ENCODE data around the gene TMEM132A. TPM values are rescaled to one million over a fixed set of nuclear protein-coding genes. Genes with fewer than 3 reads are reported as not detected.

Gene TMEM132A, protein sequence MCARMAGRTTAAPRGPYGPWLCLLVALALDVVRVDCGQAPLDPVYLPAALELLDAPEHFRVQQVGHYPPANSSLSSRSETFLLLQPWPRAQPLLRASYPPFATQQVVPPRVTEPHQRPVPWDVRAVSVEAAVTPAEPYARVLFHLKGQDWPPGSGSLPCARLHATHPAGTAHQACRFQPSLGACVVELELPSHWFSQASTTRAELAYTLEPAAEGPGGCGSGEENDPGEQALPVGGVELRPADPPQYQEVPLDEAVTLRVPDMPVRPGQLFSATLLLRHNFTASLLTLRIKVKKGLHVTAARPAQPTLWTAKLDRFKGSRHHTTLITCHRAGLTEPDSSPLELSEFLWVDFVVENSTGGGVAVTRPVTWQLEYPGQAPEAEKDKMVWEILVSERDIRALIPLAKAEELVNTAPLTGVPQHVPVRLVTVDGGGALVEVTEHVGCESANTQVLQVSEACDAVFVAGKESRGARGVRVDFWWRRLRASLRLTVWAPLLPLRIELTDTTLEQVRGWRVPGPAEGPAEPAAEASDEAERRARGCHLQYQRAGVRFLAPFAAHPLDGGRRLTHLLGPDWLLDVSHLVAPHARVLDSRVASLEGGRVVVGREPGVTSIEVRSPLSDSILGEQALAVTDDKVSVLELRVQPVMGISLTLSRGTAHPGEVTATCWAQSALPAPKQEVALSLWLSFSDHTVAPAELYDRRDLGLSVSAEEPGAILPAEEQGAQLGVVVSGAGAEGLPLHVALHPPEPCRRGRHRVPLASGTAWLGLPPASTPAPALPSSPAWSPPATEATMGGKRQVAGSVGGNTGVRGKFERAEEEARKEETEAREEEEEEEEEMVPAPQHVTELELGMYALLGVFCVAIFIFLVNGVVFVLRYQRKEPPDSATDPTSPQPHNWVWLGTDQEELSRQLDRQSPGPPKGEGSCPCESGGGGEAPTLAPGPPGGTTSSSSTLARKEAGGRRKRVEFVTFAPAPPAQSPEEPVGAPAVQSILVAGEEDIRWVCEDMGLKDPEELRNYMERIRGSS
- total RNA-seq, result under 0.01 TPM

DNA sequence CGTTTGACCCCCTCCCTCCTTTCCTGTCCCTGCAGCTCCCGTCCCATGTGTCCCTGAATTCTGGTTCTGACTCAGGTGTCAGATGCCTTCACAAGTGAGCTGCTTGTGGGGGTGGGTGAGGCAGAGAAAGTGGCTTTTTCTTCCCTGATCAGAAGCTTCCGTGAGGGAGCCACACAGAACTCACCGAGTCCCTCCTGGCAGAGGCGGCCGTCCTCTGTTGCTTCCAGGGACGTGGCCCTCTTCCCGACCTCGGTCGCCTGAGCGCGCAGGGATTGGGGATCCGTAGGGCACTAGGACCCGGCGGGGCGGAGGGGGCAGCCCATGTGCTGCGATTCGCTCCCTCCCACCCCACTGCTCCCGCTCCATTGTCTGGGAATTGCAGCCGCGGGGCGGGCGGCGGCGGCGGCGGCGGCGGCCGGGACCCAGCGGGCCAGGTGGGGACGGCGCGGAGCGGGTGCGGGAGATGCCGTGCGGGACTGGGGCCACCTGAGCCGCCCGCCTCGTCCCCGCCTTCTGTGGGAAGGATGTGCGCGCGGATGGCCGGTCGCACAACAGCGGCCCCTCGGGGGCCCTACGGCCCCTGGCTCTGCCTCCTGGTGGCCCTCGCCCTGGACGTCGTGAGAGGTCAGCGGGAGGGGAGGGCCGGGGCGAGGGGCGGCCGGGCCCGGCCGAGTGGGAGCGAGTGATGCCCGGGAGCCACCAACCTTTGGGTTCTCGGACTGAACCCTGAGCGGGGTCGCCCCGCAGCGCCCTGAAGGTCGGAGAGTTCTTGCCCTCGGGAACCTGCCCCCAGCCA, at the start of gene TMEM132A:
TMEM132A (plus strand) TSS at position 351 of the 796 bp plus-strand sequence; CDS start at position 525, 174 bp downstream.
- DNase-seq (ENCODE audit: low read depth in 2 of 3, low spot score in 2 of 3), result no peak

DNA sequence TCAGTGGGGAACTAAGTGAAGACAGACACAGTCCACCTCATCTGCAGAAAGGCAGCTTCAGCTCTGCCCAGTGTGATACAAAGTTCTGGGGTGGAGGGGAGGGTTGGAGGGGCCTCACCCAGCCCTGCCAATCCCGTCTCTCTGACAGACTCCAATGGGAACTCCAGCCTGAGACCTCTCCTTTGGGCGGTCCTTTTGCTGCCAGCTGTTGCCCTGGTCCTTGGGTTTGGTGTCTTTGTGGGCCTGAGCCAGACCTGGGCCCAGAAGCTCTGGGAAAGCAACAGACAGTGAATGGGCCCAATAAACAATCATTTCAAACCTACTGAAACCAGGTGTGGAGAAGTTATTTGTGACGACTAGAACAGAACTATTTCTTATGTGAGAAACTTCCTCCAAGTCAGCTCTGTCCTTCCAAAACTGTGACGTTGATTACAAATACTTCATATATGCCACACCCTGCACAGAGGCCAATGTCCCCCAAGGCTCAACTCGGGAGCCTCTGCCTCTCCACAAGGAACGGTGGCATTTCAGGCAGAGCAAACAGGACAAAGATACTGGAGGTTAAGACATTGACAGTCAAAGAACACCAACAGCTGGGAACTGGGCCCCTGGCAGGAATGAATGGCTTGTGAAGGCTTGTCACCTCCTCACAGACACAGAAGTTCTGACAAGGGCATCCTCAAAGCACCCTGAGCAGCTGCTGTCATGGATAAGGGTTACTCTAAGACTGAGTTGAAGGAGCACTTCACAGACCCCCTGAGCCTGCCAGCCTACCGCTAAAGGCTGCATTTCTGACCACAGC, 48.7 kb upstream of the TMEM132A start:
- no peak for DNase-seq (ENCODE audit: low read depth in 2 of 3, low spot score in 2 of 3)

DNA sequence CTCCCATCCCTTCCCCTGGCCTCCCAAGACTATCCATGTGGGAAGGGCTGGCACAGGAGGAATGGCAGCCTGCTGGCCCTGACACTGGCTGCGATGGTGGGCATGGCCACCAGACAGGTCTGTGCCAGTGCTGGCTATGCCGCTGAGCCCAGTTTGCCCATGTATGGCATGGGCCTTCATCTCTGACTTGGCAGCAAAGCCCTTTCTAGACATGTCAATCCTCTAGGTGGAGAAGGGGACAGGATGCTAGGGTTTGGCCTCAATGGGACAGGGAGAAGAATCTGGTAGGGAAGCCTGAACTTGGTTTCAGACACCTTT, 48.1 kb upstream of the TMEM132A start:
- DNase-seq (ENCODE audit: low read depth in 2 of 3, low spot score in 2 of 3), result no peak

DNA sequence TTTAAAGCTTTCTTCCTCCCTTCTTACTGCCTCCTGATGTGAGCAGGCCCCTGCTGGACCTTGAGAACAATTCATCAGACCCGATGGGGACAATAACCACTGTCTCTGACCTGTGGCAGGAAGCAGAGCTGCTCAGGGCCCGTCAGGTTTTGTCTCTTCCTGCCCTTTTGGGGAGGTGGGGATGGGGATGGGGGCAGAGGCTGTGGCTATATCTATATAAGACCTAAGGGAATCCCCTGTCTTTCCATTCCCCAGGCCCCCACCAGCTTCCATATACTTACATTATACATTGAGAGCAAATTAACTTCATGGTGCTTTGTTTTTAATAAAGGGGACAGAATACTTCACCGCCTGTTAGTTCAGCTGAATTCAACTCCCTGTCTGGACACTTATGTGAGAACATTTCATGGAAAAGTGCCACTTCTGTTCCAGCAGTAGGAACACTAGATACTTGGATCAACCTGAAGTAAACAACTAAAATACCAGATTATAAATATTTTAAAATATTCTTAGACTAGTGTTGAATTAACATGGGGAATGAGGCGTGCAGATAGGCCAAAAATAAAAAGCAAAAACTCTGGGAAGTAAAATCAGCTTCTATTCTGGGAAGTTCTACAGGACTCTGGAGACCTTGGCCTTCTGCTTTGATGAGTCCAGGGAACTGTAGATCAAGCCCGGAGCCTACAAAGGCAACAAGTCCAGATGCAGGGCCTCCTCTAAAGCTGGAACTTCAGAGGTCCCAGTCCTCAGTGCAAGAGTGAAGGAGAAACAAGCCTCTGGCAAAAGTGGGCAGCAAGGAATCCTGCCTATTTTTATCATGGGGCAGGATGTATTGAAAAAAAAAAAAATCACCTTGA, 45.8 kb upstream of the TMEM132A start:
- DNase-seq (ENCODE audit: low read depth in 2 of 3, low spot score in 2 of 3), result no peak

DNA sequence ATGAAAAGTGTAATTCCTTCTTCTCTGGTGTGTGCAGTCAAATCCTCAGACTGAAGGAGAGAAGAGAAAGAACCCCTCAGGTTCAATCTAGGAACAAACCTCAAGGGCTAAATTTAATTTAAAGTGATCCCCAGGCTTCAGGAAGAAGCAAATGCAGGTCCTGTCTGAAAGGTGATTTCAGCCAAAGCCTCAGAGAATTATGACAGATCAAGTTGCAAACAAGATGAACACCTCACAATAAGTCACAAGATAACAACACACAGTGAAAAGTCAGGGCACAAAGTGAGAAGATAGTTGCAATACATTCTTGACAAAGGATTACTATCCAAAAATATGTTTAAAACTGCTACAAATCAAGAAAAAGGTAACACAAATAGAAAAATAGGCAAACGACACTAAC, 45.2 kb upstream of the TMEM132A start:
- DNase-seq (ENCODE audit: low read depth in 2 of 3, low spot score in 2 of 3), result no peak

DNA sequence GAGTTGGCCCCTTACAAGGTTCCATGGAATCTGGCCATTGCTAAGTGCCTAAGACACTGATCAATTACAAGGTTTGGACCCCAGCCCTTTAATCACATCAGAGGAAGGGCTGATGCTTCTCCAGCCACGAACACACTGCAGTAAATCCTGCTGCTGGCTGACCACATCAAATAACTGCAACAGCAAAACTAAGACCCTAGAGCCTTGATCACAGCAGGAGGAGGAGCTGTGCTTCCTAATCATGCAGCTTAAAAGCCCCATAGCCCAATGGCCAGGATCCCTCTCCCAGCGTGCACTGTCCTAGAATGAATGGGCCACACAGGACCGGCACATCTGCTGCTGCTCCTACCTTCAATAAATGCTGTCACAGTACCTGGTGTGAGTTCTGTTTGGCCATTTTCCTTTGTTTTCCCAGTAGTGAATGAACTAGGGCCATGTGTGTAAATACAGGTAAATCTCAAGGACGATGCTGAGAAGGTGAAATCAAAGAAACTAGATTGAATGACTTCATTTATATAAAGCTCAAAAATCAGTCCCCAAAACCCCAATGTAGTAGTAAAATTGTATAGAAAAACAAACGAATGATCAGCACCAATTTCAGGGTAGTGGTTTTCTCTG, 44.2 kb upstream of the TMEM132A start:
- DNase-seq (ENCODE audit: low read depth in 2 of 3, low spot score in 2 of 3), result no peak

DNA sequence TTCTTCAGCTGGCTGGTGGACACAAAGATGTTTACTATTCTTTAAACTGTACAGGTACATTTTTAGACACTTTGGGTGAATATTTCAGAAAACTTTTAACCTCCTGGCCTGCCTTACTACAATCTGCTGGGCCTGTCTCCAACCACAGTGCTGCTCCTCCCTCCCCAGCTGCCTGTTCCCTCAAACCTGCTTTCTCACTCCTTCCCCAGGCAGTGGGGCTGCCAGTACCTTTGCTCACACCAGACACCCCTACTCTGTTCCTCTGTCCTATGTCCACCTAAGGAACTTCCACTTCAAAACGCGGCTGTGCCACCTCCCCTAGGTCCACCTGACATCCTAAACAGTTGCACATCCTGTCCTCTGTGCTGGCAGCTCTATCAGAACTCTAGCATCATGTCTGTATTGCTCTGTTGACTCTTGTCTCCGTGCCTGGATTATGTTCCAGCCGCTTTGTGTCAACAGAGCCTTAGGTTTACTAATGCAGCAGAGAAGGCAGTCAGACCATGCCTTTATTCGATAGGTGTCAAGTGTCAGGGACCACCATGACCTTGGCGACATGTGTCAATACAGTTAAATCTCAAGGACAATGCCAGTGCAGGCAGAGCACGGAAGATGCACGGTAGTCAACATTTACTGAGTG, 43.5 kb upstream of the TMEM132A start:
- no peak for DNase-seq (ENCODE audit: low read depth in 2 of 3, low spot score in 2 of 3)

DNA sequence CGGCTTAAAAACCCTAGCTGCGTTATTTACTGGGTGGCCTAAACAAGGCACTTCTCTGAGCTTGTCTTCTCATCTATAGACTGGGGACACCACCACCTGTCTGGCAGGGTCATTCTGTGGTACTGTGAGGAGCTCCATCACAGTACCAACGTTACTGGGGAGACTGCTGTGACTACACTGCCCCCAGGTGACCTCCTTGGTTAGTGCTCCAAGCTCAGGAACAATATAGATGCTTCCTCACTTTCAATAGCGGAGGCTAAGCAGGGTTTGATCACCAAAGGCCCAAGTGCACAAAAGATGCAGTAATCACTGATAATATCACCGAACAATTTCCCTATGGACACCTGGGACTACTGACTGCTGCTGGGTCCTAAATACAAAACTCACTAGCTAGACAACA, 36.7 kb upstream of the TMEM132A start:
- peak in 2 of 3 donors; percentile 67 to 82 for DNase-seq (ENCODE audit: low read depth in 2 of 3, low spot score in 2 of 3)

DNA sequence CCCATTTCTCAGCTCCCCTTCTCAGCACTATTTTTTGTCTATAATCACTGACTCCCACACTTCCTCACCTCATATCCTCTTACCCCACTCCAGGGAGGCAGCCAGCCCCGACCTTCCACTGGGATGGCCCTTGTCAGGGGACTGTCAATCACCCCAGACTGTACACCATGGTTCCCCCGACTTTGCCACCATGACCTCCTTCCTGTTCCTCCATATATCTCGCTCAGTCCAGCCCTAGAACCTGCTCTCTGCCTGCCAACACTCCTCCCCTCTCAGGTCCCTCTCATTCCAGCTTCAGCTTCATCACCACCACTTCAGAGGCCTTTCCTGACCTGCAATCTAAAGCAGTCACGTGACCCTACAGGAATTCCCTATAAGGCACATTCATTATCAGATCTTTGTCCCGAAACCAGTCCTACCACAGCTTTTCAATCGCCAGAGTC, 34.4 kb upstream of the TMEM132A start:
- no peak for DNase-seq (ENCODE audit: low read depth in 2 of 3, low spot score in 2 of 3)

DNA sequence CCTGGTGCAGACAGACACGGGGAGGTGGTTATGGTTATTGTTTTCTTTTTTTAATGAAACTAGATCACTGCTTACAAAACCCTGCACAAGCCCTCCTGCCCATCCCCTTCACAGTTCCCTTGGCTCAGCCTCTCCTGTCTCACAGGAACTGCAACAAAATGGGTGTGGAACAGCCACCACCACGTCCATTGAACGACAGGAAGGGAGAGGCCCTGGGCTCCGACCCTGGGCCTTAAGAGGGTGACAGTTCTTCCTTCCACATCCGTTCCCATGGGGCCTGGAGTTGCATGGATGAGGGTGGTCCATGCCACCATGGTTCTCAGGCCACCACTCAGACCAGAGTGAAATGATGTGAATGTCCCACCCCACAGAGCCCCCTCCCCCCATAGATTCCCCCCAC, 33.6 kb upstream of the TMEM132A start:
- DNase-seq (ENCODE audit: low read depth in 2 of 3, low spot score in 2 of 3), result no peak

DNA sequence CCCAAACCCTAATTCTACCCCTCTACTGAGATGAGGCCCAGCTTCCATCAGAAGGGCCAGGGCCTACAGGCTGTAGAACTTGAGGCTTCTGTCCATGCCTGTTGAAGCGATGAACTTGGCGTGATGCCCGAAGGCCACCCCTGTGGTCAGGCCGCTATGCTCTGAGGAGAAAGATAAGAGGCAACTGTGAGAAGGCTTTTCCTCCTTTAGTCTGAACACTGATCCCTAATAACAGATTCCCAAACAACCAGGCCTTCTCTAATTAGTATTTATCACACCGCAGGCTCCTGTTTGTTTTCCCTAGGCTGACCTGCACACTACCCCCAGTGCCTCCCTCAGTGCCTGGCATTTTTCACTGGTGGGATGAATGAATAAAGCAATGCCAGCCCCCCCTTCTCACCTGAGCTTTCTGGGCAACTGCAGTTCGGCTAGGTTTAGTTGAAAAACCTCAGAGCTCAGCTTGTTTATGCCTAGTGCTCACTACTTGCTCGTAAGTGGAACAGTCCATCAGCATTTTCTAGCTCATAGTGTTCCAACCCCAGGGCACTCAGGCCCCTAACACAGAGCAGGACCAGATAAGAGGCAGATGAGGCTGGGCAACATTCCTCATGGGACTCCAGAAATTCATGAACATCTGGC, 33.0 kb upstream of the TMEM132A start:
- peak in 2 of 3 donors; percentile 52 to 70 for DNase-seq (ENCODE audit: low read depth in 2 of 3, low spot score in 2 of 3)

DNA sequence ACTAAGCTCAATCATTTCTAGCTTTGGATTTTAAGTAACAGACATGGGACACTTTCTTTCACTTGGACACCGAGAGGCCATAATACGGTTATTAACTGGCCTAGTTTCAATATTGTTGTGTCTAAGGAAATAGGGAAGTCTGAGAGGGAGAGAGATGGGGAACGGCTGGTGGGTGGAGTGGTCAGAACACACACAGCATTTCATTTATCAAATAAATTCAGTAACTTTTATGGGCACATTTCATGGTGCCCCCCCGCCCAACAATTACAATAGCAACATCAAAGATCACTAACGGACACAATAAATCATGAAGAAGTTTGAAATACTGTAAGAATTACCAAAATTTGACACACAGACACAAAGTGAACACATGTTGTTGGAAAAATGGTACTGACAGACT, 28.6 kb upstream of the TMEM132A start:
- DNase-seq (ENCODE audit: low read depth in 2 of 3, low spot score in 2 of 3), result no peak

DNA sequence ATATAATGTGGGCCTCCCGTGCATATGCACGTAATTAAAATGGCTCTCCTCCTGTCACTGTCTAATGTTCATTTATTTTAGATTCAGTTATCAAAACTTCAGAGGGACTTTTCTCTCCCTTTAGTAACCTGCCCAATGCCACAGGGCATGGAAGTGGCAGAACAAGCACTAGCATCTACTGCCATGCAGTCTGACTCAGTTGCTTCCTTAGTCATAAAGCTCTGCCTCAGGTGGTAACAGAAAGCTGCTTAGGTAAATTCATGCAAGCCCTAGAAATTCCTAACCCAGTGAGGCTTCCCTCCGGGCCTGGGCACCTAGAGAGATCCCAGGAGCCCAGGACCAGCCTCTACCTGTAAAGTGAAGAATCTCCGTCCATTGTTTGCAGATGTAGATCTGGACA, 26.8 kb upstream of the TMEM132A start:
- DNase-seq (ENCODE audit: low read depth in 2 of 3, low spot score in 2 of 3), result no peak

DNA sequence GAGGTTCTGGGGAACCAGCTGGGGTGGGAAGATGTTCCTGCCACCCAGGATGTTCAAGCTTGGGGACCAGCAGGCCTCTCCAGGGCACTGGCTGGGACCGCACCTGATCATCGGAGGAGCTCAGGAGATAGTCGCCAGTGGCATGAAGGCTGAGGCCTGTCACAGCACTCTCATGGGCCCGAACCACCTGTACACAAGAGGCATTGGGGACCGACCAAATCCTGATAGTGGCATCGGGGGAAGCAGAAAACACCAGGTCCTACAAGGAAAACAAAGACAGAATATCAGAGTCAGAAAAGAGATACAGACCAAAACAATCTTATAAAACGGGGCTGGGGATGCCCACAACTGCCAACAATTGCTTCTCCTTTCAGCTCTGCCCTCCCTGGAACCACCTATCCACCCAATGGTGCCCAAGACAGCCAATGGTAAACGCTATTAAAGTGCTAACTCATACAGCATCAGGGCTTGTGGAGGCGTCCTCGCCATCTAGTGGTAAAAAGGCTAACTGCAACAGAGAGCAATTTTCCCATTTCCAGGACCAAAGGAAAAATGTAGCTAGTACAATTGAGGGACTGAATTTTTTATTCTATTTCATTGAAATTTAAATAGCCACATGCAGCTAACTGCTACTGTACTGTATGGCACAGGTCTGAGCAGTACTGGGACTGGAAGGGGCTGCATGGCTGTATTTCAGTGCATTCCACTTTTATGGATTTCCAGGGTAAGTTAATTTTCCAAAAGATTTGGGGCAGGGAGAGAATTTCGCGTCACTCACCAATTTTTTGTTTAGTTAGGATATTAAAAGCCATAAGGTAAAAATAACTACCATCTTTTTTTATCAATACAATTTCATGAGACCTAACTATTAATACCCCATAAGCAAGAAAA, 25.0 kb upstream of the TMEM132A start:
- DNase-seq (ENCODE audit: low read depth in 2 of 3, low spot score in 2 of 3), result peak in 2 of 3 donors; percentile 78 to 92

DNA sequence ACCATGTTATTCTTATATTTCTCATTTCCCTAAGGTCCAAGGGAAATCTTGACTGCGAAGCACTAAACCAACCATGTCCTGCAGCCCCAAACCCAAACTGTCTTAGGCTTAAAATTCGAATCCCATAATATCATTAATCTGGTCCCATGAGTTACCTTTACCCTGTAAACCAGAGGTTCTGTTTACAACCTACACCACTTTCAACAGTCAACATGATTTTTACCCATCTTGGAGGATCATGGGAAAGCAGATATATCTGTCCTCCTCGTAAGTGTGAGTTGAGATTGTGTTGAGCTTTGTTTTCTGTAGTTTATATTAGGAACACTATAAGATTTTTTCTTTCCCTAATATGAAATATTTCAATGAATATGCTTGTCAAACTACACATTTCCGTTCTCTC, 24.3 kb upstream of the TMEM132A start:
- no peak for DNase-seq (ENCODE audit: low read depth in 2 of 3, low spot score in 2 of 3)

DNA sequence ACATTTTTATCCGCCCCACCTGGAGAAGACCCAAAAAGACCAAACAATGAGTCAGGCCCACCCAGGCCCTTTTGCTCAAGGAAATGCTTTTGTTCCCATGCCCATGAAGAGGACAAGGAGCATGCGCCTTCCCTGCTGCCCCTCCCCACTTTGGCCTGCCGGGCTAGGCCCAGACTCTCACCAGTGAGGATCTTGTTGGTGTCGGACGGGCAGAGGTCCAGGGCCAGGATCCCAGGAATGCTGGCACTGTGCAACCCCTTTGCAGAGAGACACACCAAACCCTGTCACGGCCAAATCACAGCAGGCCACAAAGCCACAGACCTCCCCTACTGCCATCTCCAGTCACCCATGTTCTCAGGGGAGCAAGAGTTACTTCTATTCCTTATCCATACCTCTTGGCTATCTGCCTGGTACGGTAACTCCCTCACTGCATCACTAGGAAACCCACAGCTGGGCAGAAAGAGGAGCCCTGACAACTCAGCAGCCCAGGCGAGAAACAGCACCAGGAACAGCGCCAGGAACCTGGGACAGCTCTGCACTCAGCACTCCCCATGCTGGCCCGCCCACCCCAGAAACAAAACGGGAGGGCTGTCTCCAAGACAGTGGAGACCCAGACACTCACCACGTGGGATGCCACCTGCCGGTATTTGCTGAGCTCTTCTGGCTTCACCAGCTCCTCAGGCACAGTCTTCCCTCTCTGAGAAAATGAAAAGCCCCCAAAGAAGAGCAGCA, 23.4 kb upstream of the TMEM132A start:
- DNase-seq (ENCODE audit: low read depth in 2 of 3, low spot score in 2 of 3), result no peak

Measured in hematopoietic multipotent progenitor cell (in vitro differentiated cells).